Inflammatory macrophage treated with lipopolysaccharide for 4 hours (primary cell): Measurements from ENCODE around the gene CADPS.

Experiments used
- DNase-seq: peaks from one replicate; pipeline ENCODE4 v3.0.0-alpha.2; 2020

Gene CADPS

DNA sequence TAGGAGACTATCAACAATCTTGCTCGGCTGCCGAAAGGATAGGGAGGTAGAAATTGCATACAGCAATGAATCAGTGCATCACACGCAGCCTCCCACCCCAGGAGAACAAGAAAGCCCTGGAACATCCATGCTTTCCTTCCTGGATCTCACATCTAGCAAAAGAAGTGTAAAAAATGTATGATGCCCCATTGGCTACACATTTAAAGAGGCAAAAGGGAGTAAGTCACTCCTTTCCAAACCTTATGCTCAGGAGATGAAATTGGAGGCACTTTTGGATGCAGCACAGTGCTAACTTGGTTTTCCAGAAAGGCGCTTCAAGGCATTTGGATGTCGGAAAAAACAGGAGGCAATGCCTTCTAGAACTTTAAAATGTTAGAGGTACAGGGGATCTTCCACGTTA lies 469.6 kb downstream of the CADPS start:
- no peak for DNase-seq

DNA sequence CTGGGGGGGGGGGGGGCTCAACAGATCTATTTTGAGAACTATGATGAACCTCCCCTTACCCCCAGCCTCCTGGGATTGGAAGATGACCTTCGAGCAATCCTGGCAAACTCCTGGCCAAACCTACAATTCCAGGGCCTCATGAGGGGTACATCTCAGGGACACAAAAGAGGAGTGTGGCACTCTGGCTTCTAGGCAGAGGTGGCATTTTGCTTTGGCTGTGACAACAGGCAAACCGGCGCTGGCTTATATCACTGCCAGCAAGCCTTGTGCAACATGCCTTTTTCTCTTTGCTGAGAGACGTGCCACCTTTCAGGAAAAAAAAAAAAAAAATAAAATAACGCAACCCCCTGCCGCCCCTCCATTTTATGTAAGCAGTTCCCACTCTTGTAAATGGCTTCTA lies 470.1 kb downstream of the CADPS start:
- DNase-seq, result no peak

DNA sequence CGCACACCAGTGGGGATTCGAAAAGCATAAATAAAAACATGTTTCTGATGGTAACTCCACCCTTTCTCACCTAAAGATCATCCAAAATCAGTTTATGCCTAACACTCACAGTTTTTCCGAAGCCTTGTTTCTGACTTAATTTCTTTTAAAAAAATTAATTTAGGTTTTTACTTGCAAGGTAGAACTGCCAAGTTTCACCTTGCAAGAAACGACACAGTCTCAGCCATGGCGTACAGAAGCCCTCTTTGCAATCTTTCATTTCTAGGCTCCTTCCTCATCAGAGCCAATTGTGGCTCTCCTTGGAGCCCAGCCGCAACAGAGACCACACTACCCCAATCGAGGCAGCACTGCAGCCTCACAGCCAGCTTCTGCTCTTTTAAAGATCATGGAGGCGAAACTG lies 470.9 kb downstream of the CADPS start:
- no peak for DNase-seq

DNA sequence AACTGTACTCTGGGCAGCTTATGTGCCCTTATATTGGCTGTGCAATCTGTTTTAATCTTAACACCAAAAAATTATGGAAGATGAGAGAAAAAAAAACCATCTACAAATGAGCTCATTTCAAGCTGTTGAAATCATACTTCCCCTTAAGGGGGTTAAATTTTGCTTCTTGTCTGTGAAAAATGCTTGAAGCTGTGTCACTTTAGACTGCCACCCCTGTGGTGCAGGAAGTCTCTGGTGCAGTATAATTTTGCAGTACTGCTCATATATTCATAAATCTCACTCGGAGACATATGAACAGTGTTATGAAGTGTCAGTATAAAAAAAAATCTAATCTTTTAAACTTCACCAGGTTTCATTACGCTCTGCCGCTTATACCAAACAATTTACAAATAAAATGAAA lies 471.5 kb downstream of the CADPS start:
- no peak for DNase-seq

DNA sequence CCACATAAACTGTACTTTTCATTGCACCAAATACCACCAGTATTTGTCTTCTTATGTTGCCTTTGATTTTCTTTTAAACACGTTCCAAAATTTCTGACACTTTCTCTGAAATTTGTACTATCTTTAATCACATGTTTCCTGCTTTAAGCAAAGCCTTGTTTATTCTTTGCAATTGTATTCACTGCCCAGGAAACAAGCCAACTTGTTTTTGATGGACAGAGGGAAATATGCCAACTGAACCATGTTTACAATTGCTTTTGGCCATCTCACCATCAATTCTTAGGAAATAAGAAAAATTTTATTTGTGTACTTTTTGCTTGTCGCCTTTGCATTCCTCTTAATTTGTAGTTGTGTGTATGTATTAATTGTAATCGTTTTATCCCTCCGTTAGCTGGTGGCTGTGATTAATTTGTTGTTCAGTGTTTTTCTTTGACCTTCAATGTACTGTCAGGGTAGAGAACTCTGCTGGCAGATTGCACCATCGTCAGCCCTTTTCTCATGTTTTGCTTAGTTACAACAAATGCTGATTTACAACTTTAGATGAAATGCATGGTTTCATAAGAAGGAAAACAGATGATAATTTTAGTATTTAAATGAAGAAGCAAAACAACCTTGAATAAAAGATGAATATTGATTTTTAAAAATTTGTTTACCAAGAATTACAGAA lies 482.5 kb downstream of the CADPS start:
- DNase-seq, result no peak

DNA sequence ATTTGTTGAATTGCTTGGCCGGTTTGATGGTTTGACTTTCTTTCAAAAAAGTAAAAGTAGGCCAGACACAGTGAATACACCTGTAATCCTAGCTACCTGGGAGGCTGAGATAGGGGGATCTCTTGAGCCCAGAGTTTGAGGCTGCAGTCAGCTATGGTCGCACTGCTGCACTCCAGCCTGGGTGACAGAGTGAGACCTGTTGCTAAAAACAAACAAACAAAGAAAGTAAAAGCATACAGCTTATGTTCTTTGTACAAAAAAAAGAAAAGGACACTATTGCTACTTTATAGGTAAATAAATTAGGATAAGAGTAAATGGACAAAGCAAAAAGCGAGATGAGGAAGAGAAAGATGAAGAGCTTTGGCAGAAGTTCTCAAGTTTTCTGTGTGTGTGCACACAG lies 488.0 kb downstream of the CADPS start:
- no peak for DNase-seq

DNA sequence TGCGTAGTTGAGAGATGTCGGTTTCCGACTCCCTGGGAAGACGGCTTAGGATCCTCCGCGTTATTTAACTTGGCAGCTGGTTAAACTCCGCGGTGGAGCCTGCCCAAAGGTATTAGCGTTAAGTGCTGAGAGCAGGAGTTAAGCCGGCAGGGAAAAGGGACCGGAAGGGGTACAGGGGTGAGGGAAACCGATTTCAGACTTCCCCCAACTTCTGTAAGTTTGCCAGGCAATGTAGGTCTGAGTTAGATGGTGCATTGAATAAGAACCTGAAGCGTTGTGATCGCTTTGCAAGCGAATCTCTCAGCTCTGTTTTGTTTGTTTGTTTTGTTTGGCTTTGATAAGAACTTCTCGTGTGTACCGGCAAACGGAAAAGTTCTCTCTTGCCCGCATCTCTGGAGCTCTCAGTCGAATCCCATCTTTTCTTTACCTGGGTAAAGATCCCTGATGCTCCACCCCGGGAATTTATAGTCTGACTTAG lies 495.9 kb downstream of the CADPS start:
- DNase-seq, result no peak

DNA sequence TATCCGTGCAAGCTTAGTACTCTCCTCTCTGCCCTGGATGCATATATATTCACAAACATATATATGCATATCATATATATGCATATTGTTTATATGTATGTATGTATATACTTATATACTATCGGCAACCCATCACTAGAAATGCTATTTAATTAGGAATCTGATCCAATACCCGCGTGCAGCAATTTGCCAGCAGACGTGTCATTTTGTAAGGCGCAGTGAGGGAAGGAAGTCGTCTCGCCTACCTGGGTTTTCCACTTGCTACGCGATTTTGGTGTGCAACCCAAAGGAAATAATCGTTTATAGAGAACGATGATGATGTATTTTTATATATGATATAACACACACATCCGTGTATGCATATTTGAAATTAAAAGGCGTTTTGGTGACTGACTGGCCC lies 496.3 kb downstream of the CADPS start:
- DNase-seq, result no peak

DNA sequence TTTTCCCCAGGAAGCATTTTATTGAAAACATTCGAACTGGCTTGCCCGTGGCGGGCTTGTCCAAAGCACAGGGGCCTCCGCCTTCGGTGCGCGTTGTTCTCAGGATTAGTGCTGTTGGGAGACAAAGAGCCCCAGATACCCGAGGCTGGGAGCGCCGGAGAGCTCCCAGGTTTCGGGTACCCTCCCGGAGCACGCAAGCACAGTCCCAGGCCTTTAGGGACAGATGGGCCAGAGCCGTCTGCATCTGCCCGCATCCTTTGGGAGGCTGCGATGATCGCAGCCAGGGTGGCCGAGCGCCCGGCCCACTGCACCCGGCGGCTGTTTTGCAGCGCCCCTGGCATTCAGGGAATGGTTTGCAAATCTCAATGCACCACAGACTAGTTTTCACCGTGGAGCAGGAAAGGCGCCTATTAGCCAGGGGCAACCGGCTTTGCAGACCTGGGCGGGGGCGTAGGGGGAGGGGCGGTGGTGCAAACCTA lies 496.9 kb downstream of the CADPS start:
- no peak for DNase-seq

DNA sequence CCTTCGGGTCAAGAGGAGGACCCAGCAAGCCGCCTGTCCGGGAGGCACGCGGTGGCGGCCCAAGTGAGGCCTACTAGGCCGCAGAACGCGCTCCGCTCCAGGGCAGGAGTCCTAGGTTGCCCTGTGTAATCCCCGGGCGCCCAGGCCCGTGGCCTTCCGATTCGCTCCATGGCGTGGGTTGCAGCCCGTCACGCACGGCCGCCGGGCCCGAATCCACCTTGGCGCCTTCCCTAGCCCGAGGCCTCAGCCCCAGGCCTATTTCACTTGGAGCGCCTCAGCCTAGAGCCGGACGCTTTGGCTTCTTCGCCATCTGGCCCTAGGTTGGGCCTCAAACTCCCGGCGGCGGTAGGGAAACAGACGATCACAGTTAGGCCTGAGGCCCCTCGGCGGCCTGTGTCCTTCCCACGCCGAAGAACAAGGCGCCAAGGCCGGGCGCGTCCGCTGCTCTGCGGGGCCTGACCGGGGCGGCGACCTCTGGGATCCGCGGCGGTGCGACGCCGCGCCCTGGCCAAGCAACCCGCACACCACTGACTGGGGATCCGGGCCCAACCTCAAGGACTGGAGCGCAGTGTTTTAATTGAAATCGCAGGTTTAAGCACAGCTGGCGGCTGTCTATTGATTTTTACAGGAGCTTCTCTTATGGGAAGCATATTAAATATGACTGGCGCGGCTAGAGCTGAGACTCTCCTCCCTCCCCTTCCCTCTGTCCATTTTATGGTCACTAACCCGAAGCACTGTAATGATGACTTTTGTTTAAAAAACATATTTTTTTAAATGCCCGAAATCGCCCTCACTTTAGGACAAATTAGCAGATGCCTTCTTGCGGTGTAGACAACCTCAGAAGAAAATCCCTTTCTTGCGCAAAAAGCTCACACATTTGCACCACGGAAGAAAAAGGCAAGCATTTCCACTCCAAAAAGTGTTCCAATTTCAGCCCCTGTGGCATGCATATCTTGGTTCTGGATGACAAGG lies 498.0 kb downstream of the CADPS start:
- no peak for DNase-seq

DNA sequence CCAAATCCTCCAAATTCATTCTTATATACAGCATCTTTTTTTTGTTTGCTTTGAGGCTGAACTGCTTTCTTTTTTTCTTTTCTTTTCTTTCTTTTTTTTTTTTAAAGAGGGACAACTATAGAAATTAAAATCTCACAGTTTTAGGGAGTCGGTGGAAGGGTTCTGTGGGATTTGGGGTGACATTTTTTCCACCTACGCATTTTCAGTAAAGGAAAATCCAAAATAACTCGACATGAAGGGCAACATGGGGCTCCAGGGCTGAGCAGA lies 498.8 kb downstream of the CADPS start:
- DNase-seq, result no peak

DNA sequence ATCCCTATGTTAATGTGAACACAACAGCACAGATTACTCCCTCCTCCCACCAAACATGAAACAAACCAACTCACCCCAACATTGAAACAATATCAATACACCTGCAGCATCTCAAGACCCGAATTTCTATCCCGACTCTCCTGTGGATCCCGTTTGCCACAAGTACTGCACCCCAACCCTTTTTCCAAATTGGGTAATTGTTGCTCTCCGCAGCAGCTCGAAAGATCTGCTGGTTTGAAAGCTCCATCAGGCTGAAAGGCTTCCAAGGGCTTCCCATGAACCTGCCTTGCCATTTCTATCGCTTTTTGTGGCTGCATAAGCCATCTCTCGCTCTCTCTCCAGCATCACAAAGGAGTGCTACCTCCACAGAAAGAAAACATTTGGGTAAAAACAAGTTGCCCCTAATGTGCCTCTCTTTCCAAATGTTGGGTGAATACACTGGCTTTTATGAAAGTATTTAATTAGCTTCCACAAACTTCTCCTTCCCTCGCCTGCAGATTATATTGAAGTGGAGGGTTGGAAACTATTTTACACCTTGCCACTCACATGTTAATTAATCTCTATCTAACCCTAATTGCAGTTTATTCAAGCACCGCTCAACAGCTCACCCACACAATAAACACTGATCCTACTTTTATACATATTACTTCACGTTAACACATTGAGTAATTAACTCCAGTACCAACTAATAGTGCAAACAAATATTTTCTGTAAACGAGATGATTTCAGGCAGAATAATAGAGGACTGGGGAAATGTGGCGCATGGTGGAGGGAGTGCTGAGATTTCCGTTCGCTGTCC lies 499.4 kb downstream of the CADPS start:
- DNase-seq, result no peak

DNA sequence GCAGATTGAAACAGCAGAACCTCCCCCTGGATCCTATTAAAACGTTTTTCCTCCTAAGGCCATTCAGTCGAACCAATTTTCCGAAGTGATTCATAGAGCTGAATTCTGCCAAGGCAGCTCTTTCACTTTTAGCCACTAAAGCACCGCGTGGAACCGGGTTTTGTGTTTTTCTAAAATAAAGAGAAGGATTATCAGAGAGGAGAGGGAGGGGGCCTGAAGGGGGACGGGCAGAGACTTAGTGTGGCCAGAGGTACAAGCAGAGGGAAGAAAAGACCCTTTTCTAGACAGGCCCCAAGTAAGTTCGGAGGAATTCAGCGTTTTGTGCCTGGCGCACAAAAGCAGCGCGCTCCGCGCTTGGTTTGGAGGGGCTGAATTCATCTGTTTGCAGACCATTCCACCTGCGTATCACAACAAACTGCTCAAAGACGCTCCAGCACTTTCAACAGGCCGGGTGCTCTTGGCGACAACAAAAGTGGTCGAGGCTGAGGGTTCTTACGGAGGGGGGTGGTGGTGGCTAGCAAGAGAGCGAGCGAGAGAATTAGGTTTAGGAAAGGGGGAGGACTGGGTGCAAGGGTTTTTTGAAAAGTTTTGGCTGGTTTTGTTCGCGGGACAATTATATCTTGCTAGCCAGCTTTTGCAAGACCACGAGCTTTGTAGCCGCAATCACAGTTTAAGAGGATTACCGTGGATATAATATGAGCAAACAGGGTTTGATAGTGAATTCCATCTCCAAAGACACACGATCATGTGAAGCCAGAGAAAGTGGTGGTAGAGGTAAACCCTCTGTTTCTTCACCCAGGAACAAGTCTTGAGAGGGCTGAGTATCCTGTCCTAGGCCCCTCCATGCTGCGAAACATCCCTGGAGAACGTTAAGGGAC lies 500.6 kb downstream of the CADPS start:
- DNase-seq, result no peak

DNA sequence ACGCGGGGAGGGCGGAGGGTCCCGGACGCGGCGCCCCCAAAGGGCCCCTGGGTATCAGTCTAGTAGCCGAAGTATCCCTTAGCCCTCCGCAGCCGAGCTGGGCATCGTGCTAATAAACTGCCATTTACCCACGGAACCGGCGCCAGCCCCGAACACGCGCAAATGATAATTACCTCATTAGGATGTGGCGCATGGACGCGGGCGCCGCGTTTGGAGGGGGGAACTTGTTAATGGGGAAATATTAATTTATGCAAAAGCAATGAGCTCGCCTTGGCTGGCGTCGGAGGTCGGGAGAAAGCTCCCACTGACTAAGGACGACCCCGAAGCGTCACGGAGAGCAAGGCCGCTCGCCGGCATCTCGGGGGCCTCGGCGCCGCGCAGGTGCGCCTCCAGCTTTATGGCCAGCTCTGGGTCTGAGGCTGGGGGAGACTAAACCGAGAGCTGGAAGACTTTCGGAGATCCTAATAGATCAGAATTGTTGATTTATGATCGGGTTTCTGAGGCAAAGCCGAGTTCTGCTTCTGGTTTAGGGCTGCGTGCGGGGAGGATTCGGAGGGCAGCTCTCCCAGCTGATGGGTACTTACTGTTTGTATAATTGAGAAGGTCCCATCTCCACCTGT lies 501.4 kb downstream of the CADPS start:
- DNase-seq, result no peak

DNA sequence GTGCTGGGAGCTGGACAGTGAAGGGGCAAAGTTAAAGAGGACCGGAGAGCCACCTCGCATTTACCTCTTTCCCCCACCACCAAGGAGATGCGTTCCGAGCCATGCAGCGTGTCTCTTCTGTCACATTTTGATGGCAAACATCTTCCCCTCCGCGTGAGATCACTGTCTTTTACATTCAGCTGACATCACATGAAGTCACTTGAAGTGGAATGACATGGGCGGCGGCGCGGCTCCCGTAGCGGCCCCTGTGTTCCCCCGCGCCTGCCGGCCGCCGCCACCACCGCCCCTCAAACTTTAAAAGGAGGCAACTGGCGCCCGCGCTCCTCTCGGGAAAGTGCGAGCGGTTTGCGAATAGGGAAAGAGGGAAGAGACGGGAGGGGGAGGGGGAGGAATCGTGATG lies 502.0 kb downstream of the CADPS start, which contains the start of gene FEZF2:
FEZF2 (minus strand) TSS at position 336 of the 400 bp plus-strand sequence. CDS start 682 bp downstream, outside the sequence.
- DNase-seq, result no peak

DNA sequence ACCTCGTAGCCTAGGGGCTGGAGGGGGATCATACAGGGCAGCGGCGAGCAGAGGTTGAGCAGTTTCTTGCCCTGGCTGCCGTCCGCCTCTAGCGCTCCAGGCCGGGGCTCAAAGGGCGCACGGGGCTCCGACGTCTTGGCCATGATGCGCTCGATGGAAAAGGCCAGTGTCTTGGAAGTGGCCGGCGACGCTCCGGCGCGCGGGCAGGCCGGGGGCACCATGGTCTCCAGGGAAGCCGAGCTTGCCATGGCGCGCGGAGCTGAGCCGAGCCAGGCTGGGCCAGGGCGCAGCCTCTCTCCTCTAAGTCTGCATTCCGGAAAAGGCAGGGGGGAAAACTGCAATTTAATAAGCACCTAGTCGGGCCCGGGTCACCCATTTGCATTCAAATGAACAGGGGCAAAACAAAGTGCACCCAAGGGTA lies 502.6 kb downstream of the CADPS start:
- DNase-seq, result no peak

DNA sequence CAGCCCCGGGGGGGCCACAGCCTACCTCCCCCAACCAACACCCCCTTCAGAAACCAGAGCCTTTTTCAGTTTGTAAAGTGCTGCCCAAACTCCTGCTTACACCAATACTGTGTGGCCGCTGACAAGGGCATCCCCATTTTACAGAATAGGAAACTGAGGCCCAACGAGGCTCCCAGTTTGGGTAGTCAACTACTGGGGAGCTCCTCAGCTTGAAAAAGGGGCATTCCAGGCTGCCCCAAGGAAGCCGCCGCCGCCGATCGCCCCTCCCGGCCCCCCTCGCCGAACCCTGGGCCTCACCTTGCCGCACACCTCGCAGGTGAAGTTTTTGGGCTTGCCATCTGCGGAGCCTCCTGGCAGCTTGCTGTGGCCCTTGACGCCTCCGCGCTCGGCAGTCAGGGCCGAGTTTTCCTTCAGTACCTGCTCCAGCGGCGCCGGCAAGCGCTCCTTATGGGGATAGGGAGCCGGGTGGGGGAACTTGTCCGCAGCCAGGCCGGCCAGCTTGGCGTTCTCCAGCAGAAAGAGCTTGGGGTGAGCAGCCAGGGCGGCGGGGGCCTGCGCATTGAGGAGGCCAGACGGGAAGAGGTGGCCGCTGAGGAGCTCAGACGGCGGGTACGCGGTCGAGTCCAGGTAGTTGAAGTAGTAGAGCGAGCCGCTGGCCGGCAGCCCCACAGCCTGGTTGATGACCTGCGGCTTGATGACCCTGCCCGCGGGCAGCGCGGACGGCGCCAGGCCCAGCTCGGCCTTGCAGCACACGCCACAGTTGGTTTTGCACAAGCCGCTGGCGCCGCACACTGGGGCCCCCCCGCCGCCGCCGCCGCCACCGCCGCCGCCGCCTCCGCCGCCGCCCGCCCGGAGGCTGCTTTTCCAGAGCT lies 503.3 kb downstream of the CADPS start:
- DNase-seq, result no peak

DNA sequence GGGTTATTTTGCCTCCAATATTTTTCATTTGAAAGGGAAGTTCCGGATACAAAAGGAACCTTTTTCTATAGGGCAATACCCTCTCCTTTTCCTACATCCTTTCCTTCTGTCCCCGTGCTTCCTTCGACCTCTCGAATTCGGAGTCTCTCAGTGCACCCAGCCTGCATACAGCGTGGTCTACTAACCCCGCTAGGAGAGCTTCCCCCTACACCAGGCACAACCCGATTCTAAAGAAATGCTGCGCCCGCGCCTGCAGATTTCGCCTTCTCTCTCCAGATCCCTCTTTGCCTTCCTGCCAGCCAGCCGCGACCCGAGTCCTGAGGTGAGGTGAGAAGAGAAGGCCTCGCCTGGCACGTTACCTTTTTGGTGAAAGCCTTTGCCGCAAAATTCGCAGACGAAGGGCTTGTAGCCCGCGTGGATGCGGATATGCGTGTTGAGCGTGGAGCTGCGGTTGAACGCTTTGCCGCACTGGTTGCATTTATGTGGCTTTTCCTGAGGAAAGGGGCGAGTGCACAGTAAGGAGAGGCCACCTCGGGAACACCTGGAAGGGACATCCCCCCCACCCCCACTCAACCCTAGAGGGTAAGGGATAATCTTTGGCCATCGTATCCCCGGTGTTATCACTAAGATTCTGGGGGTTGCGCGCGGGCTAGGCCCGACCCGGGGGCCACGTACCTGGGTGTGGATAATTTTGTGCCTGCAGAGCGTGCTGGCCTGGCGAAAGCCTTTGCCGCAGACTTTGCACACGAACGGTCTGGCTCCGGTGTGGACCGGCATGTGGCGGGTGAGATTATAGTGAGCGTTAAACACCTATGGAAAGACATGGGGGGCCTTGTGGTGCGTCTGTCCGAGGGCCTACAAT lies 504.1 kb downstream of the CADPS start:
- DNase-seq, result no peak

DNA sequence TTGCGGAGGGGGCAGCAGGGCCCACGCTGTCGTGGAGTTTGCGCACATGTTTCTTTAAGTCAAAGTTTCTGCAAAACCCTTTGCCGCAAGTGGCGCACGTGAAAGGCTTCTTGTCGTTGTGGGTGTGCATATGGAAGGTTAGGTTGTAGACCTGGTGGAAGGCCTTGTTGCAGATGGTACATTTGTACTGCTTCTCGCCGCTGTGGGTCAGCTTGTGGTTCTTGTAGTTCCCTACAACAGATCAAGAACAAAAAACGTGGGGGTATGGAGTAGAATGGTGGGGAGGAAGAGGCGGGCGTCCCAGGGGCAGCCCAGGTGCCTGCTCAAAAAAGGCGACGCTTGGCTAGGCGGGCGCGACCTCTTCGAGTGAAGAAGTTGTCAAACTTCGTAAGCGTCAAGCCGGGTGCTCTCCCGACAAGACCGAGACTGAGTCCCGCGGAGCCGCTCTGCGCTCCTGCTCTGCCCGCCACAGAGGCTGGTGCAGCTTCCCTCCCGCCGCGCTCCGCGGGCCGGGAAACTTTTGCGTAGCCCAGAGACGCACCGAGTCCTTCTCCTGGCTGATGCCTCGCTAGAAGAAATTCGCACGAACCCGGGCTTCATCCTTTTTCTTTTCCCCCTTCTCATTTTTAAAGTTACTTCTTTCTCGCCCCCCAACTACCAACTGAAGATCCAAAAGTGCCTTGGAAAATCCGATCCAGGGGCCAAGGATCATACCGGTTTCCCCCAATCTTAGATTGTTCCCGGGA lies 504.9 kb downstream of the CADPS start:
- DNase-seq, result no peak
